GM10266 (cell line): ENCODE data around the gene ATAD1.

Source experiments
- DNase-seq: peaks from one replicate; pipeline ENCODE4 v3.0.0; 2012; ENCODE audit errors: extremely low spot score
- CTCF ChIP-seq: IDR thresholded peaks from 2 replicates; pipeline ENCODE4 v1.5.1; 2012; ENCODE audit warnings: mild to moderate bottlenecking, low read depth; ENCODE audit not compliant: control insufficient read depth, insufficient read depth; ENCODE audit errors: missing control alignments

The ATAD1 gene

GRCh38 chr10:87844837-87845623, 27.0 kb upstream of the ATAD1 start:
- no peak for DNase-seq
- no peak for TF ChIP-seq CTCF

GRCh38 chr10:87843714-87844113, 25.7 kb upstream of the ATAD1 start:
- TF ChIP-seq CTCF, result no peak
- no peak for DNase-seq

GRCh38 chr10:87842776-87843497, 24.9 kb upstream of the ATAD1 start:
- TF ChIP-seq CTCF, result no peak
- no peak for DNase-seq

- TF ChIP-seq CTCF, result no peak
- DNase-seq, result no peak
These were observed 24.2 kb upstream of the ATAD1 start for GRCh38 chr10:87842220-87842641.

- DNase-seq, result no peak
- no peak for TF ChIP-seq CTCF
These were observed 23.2 kb upstream of the ATAD1 start for GRCh38 chr10:87841186-87841585.

- TF ChIP-seq CTCF, result no peak
- no peak for DNase-seq
These were observed 20.6 kb upstream of the ATAD1 start for GRCh38 chr10:87838650-87839049.

- no peak for TF ChIP-seq CTCF
- no peak for DNase-seq
These were observed 19.4 kb upstream of the ATAD1 start for GRCh38 chr10:87837445-87837844.
